A549 treated with AZD9567 at 1 μM for 4 hours (cell line): ENCODE measurements around the gene VPS36. TPM values are rescaled to one million over a fixed set of nuclear protein-coding genes. Genes with fewer than 3 reads are reported as not detected.

Experiments used
- total RNA-seq: library from RNA; stranded (reverse); fragments of 200-300 nt; extraction: Qiagen RNA extraction; gene quantifications from 5 replicates; pipeline ENCODE4 v1.2.3, GENCODE V29; 2022; ENCODE audit not compliant: insufficient read depth

Gene VPS36, protein sequence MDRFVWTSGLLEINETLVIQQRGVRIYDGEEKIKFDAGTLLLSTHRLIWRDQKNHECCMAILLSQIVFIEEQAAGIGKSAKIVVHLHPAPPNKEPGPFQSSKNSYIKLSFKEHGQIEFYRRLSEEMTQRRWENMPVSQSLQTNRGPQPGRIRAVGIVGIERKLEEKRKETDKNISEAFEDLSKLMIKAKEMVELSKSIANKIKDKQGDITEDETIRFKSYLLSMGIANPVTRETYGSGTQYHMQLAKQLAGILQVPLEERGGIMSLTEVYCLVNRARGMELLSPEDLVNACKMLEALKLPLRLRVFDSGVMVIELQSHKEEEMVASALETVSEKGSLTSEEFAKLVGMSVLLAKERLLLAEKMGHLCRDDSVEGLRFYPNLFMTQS
- 9.6 to 13.2 TPM (median 12.5 TPM) in 5 replicates for total RNA-seq

DNA sequence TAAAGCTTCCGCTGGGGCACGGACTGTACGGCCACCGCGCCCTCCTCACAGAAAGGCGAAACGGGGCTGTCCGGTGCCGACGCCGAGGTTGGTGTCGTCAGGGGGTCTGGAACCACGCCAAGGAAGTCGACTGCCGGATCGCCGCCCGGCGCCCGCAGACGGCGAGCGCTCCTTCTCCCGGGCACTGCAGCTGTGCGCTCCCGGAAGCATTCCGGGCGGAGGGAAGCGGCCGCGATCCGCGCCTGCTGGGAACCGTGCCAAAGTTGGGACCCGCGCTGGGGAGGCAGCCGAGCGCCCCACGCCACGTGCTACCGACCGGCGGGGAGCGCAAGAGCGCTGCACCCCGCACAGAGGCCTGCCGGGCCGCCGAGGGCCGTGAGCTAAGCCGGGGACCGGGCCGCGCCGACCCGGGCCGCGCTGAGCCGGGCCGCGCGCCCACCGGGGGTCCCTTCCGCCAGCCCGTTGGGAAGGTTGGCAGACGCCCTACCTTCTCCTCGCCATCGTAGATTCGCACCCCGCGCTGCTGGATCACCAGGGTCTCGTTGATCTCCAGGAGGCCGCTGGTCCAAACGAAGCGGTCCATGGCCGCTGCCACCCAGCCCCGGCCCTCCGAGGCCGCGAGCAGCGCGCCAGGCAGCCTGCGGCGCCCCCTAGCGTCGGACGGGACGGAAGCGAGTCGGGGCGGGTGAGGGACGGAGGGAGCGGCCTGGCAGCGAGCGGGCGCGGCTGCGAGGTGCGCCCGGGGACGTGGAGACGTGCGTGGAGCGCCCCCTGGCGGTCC is at the start of gene VPS36:
Gene VPS36 (minus strand): TSS at position 623 of the 781 bp plus-strand sequence. CDS start 40 bp downstream, at position 583.

DNA sequence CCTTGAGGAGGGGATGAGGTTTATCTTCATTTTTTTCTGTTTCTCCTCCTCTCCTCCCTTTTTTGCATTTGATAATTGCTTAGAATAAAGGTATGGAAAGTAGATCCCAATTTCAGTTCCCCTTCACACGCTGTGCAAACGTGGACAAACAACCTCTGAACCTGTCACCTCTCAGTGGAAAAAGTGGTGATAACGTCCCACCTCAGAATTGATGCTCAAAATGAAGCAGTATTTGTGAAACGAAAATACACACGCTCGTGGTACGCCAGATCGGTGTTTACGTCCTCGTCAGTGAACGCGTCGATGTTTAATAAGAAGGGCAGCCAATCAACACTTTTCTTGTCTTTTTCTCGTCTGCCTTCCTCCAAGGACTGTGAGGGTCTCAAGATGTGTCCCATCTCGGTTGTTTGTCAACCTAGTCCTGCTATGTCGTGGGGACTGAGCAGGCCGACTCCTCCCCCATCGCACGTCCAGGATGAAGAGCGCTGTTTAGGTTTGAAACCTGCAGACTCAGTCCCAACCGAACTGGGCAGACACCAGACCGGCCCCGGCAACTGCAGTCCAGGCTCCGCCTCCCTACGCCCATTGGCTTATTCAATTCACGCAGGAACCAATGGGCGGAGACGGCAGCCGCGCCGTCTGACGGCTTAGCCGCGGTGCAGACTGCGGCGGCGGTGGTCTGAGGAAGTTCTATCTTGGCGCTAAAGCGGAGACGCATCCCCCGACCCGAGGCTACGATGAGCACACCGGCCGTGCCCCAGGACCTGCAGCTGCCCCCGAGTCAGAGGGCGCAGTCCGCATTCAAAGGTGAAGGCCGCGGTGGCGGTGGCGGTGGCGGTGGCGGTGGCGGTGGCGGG is 4.6 kb upstream of the VPS36 start, which contains the start of gene CKAP2:
Gene CKAP2 (plus strand): TSS at position 659 of the 857 bp plus-strand sequence. CDS start 79 bp downstream, at position 738.

DNA sequence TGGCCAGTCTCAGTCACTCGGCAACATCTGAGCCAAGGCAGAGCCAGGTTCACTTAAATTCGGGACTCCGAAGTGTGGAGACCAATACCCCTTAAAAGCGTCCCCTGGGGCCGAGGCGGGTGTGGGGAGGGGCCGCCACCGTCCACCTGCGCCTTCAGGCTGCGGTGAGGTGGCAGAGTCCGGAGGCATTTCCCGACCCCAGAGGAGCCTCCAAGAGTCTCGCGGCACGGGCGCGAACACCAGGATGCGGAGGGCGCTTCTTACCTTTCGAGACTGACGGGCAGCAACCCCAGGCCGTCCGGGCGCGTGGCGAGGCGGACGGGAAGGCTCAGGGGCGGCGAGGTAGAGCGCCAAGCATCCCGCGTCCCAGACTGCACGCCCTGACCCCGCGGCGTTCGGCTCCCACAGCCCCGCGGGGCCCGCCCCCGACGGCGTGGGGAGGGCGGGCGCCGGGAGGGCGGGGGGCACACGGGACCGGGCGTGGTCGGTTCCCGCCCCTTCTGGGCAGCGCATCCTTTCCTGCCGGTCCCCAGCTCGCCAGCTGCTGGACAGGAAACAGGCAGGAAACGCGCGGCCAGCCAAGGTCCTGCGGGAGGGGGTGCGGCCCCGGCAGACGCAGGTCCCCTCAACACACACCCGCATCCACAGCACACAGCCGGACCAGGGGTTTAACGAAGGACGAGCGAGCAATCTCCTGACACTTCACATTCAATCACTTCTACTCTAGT is 44.5 kb downstream of the VPS36 start, which contains the start of gene THSD1:
Gene THSD1 (minus strand): TSS at position 406 of the 728 bp plus-strand sequence. CDS start 3,572 bp downstream, outside the sequence.

Other genes with a start within 250 kb of the VPS36 start
- 6.1 to 7.4 TPM (median 7.1 TPM) in 5 replicates for gene THSD1, start 44.5 kb downstream of the VPS36 start, total RNA-seq
- 28.6 to 47.1 TPM (median 34.5 TPM) in 5 replicates for gene CKAP2, start 4.8 kb upstream of the VPS36 start, total RNA-seq
- gene HNRNPA1L2, start 191.8 kb upstream of the VPS36 start, total RNA-seq, result 3.6 to 6.6 TPM (median 5.8 TPM) in 5 replicates
- gene SUGT1, start 202.2 kb upstream of the VPS36 start, total RNA-seq, result 43.4 to 57.1 TPM (median 47.0 TPM) in 5 replicates